ENCODE results near the gene ZBTB2. TPM values are rescaled to one million over a fixed set of nuclear protein-coding genes. Genes with fewer than 3 reads are reported as not detected.

Gene ZBTB2
- total and polyA plus RNA-seq, 10 of the 15 experiments (the other 5 are each of a cell fraction or from before 2014, with no cell fraction given) = 4.2 to 21.9 (median 15.0) TPM

- TF ChIP-seq HCFC1 (IDR thresholded peaks at IDR 0.05; ENCODE audit: low read length) (no peak), MYC (IDR thresholded peaks at IDR 0.05; ENCODE audit: insufficient read depth, insufficient read length, insufficient replicate concordance, low read length, severe bottlenecking) (no peak), MYB (IDR thresholded peaks at IDR 0.05; ENCODE audit: borderline replicate concordance, low read depth, low read length) (no peak), PML (IDR thresholded peaks at IDR 0.05; ENCODE audit: low read length) (no peak), FOS (IDR thresholded peaks at IDR 0.05; ENCODE audit: borderline replicate concordance, extremely low read depth, insufficient read length) (no peak)
Measured at GRCh38 chr6:151408858-151409257, 17.5 kb upstream of the ZBTB2 start (continued).

GRCh38 chr6:151403919-151404308, 12.6 kb upstream of the ZBTB2 start:
- BruUV-seq (replicated peaks) = no TSS peak
- H3K9me3 ChIP-seq (replicated peaks; ENCODE audit: control insufficient read depth, insufficient read depth, low read length) = no peaks in the 10 kb centered on the region; the same call in 2 of the 3 replicates
- POLR2A ChIA-PET = no interaction called here
- peaks cover 38% of the 10 kb centered on the region for H3K79me2 ChIP-seq (ENCODE audit: control insufficient read depth, insufficient read depth, low read length)
- CTCF ChIA-PET = interaction anchor here (6.7 kb wide), 1 partner anchor 36 kb away, joined by 76 read pairs; no protein-coding TSS in a partner anchor
- H3K36me3 ChIP-seq (ENCODE audit: control insufficient read depth in 2 of 2, insufficient read depth in 2 of 2, low read length in 1 of 2) = peaks cover 3 to 12% of the 10 kb centered on the region in 2 experiments; a peak in 3 of 4 replicates
- FAIRE-seq = no peak
- no peak for DNase-seq (ENCODE audit: low read depth, low spot score)
- in situ Hi-C loops (cut with MboI) = no loop called here
- H3K4me3 ChIP-seq = no peak overlapping the region
- H4K20me1 ChIP-seq (ENCODE audit: control insufficient read depth, insufficient read depth) = no peaks in the 10 kb centered on the region
- RAD21 ChIA-PET (ENCODE audit: unreplicated experiment) = no interaction called here
- no peak overlapping the region for H3K9ac ChIP-seq (ENCODE audit: control insufficient read depth, insufficient read depth, low read length)
- ATAC-seq = no peak
- SMC1A ChIA-PET (ENCODE audit: uncharacterized antibody, unreplicated experiment) = interaction anchor here (1.6 kb wide), 1 partner anchor 48 kb away, joined by 4 read pairs; the partner anchor contains the start of gene RMND1
- intact Hi-C loops (cut with micrococcal nuclease; ENCODE audit: unreplicated experiment) = no loop called here
- H3K4me1 ChIP-seq (ENCODE audit: control insufficient read depth, insufficient read depth, low read length) = peaks cover 3% of the 10 kb centered on the region
- WGBS (ENCODE audit: insufficient coverage, insufficient replicate concordance, low lambda C conversion rate, missing lambda C conversion rate) = 99% methylated on average over 3 of the region's 4 CpGs
- H2AFZ ChIP-seq (ENCODE audit: control insufficient read depth, low read depth, low read length) = no peak overlapping the region
- H3K27ac ChIP-seq (ENCODE audit: control insufficient read depth, insufficient read depth) = no peak overlapping the region
- H3K27me3 ChIP-seq (replicated peaks in 1 of 2; ENCODE audit: control insufficient read depth in 2 of 2, insufficient read depth in 2 of 2, low read length in 1 of 2) = no peaks in the 10 kb centered on the region
- H3K4me2 ChIP-seq (ENCODE audit: control insufficient read depth, insufficient read depth) = no peak overlapping the region
- no peak for TF ChIP-seq JUND (IDR thresholded peaks at IDR 0.05; ENCODE audit: low read depth, low read length)
- TF ChIP-seq ZNF274 (IDR thresholded peaks at IDR 0.05; ENCODE audit: insufficient read depth, insufficient read length) = no peak
- no peak for TF ChIP-seq REST (IDR thresholded peaks at IDR 0.05; ENCODE audit: low read depth, low read length)
- TF ChIP-seq SMAD1 (IDR thresholded peaks at IDR 0.05; ENCODE audit: low read depth, partially characterized antibody) = no peak
- TF ChIP-seq MEF2B (IDR thresholded peaks at IDR 0.05; ENCODE audit: partially characterized antibody, poor library complexity, severe bottlenecking) = no peak
- TF ChIP-seq ZBTB33 (IDR thresholded peaks at IDR 0.05) = no peak
- TF ChIP-seq HDAC6 (IDR thresholded peaks at IDR 0.05; ENCODE audit: unreplicated experiment) = no peak
- TF ChIP-seq IRF4 (IDR thresholded peaks at IDR 0.05; ENCODE audit: low read depth, low read length) = no peak
- no peak for TF ChIP-seq FOXM1 (IDR thresholded peaks at IDR 0.05; ENCODE audit: low read depth, low read length)
- no peak for TF ChIP-seq RAD51 (IDR thresholded peaks at IDR 0.05)
- no peak for TF ChIP-seq NRF1 (conservative IDR thresholded peaks at IDR 0.05; ENCODE audit: low read depth, low read length)
- no peak for TF ChIP-seq ZNF24 (IDR thresholded peaks at IDR 0.05)
- no peak for TF ChIP-seq PBX3 (IDR thresholded peaks at IDR 0.05; ENCODE audit: insufficient replicate concordance, low read depth, low read length)
